Measurements from ENCODE around the gene FPR2.

DNA sequence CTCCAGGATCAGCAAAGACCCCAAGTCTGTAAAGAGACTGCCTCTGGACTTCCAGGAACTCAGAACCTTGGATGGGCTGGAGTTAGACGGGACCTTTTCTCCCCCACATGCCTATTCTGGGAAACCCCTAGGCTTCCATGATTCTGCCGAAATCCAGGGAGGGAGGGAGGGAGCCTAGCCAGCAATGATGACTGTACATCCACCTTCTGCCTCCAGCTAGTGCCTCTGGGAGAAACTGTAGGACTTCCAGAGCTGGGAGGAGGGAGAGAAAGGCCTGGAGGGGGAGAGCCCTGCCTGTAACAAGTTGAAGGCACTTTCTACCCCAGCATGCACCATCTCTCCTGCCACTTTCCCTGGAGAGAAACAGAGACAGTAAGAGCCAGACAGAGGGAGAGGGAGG is 31.2 kb upstream of the FPR2 start:
- TF ChIP-seq POLR2AphosphoS5 (IDR thresholded peaks at IDR 0.05) (no peak), EZH2 (IDR thresholded peaks at IDR 0.05; ENCODE audit: borderline replicate concordance, insufficient read depth, low read length, poor library complexity, severe bottlenecking) (no peak), RAD21 (conservative IDR thresholded peaks at IDR 0.05) (no peak), EP300 (conservative IDR thresholded peaks at IDR 0.05; ENCODE audit: poor library complexity, severe bottlenecking) (no peak), TAF1 (IDR thresholded peaks at IDR 0.05; ENCODE audit: low read depth) (no peak), MXI1 (conservative IDR thresholded peaks at IDR 0.05; ENCODE audit: poor library complexity, severe bottlenecking) (no peak), SMC3 (conservative IDR thresholded peaks at IDR 0.05; ENCODE audit: poor library complexity) (no peak)
- TF ChIP-seq, protein P1, sequence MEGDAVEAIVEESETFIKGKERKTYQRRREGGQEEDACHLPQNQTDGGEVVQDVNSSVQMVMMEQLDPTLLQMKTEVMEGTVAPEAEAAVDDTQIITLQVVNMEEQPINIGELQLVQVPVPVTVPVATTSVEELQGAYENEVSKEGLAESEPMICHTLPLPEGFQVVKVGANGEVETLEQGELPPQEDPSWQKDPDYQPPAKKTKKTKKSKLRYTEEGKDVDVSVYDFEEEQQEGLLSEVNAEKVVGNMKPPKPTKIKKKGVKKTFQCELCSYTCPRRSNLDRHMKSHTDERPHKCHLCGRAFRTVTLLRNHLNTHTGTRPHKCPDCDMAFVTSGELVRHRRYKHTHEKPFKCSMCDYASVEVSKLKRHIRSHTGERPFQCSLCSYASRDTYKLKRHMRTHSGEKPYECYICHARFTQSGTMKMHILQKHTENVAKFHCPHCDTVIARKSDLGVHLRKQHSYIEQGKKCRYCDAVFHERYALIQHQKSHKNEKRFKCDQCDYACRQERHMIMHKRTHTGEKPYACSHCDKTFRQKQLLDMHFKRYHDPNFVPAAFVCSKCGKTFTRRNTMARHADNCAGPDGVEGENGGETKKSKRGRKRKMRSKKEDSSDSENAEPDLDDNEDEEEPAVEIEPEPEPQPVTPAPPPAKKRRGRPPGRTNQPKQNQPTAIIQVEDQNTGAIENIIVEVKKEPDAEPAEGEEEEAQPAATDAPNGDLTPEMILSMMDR (IDR thresholded peaks at IDR 0.05; ENCODE audit: poor library complexity, severe bottlenecking): no peak
- TF ChIP-seq, protein P2, sequence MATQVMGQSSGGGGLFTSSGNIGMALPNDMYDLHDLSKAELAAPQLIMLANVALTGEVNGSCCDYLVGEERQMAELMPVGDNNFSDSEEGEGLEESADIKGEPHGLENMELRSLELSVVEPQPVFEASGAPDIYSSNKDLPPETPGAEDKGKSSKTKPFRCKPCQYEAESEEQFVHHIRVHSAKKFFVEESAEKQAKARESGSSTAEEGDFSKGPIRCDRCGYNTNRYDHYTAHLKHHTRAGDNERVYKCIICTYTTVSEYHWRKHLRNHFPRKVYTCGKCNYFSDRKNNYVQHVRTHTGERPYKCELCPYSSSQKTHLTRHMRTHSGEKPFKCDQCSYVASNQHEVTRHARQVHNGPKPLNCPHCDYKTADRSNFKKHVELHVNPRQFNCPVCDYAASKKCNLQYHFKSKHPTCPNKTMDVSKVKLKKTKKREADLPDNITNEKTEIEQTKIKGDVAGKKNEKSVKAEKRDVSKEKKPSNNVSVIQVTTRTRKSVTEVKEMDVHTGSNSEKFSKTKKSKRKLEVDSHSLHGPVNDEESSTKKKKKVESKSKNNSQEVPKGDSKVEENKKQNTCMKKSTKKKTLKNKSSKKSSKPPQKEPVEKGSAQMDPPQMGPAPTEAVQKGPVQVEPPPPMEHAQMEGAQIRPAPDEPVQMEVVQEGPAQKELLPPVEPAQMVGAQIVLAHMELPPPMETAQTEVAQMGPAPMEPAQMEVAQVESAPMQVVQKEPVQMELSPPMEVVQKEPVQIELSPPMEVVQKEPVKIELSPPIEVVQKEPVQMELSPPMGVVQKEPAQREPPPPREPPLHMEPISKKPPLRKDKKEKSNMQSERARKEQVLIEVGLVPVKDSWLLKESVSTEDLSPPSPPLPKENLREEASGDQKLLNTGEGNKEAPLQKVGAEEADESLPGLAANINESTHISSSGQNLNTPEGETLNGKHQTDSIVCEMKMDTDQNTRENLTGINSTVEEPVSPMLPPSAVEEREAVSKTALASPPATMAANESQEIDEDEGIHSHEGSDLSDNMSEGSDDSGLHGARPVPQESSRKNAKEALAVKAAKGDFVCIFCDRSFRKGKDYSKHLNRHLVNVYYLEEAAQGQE (IDR thresholded peaks at IDR 0.05; ENCODE audit: borderline replicate concordance): no peak
